Central memory CD4-positive, alpha-beta T cell (primary cell): ENCODE data around the gene MREG.
"Not testable (repeated sequence)": the region's sequence is repeated elsewhere in the genome, so short reads cannot be mapped to it uniquely, and the experiment has no call there.

Experiments
- DNase-seq: peaks from one replicate; pipeline ENCODE4 v3.0.0; 2022

MREG gene

DNA sequence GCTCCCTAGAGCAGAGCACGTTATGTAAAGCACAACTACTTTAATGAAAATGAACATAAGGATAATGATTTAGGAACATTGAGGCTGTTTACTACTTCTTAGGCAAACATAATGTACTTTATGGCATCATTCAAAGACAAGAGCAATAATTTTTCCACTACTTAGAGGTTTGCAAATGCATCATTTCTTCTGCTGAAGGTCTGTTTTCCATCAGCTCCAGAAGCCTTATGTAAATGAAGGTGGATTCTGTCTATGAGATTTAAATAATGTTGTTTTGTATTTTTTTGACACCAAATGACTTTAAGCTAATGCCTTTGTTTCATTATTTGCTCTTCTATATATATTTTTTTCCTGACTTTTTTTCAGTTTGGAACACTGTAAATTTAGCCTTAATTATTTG, 28.1 kb downstream of the MREG start:
- DNase-seq, result no peak

DNA sequence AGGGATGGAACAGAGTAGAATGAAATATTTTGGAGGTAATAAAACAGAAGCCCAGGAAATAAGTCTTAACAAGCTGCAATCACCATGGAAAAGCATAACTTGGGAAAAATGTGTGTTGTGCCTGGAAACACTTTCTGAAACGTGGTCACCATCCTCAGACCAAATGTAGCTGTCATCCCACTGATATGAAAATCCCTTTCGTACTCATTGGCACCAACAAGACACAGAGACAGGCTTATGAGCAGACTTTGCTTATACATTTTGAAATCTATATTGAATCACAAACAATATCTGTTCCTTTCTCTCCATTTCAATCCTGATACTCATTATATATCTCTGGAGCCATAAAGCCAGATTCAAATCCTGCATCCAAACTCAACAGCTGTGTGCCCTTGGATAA, 28.7 kb downstream of the MREG start:
- DNase-seq, result no peak

DNA sequence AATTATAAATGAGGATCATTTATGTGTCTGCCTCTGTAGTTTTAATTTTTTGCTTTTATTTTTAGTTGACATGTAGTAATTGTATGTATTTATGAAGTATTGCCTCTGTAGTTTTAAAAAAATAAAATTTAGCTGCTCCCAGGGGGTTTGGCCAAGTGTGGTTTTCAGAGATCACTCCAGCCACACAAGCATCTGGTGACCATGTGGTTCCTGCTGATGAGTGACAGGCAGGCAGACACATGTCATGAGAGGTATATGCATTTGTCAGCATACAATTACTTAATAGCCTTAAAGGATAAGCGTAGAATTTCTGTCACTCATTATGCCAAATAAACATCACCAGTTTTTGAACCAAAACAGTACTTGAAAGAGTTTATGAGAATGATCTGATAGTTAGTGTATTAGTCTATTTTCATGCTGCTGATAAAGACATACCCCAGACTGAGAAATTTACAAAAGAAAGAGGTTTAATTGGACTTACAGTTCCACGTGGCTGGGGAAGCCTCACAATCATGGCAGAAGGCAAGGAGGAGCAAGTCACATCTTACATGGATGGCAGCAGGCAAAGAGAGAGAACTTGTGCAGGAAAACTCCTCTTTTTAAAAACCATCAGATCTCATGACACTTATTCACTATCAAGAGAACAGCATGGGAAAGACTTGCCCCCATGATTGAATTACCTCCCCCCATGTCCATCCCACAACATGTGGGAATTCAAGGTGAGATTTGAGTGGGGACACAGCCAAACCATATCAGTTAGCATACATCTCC, 29.6 kb downstream of the MREG start:
- no peak for DNase-seq

DNA sequence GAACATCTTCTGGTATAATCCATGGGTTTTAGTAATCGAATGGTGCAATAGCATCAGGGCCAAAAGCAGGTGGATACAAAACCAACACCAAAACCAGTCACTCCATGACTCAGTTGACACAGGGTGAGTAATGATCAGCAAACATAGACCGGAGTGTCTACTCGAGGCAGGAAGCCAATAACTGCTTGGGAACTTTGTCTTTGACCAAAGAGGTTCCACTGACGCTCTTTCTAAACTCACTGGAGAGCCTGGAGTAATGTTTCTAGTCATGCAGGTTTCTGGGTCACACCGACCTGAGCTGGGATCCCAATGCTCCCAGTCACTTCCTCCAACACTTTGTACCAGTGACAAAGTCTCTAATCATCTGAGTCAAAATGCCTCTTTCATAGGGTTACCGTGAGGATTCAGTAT, 30.9 kb downstream of the MREG start:
- no peak for DNase-seq

DNA sequence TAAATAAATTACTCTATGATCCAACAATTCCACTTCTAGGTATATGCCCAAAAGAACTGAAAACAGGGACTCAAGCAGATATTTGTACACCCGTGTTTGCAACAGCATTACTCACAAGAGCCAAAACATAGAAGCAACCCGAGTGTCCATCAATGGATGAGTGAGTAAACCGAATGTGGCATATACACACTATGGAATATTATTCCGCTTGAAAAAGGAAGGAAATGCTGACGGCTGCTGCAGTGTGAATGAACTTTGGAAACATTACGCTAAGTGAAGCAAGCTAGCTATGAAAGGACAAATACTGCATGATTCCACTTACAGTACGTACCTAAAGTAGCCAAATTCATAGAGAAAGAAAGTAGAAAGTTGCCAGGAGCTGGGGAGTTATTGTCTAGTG, 32.2 kb downstream of the MREG start:
- no peak for DNase-seq

DNA sequence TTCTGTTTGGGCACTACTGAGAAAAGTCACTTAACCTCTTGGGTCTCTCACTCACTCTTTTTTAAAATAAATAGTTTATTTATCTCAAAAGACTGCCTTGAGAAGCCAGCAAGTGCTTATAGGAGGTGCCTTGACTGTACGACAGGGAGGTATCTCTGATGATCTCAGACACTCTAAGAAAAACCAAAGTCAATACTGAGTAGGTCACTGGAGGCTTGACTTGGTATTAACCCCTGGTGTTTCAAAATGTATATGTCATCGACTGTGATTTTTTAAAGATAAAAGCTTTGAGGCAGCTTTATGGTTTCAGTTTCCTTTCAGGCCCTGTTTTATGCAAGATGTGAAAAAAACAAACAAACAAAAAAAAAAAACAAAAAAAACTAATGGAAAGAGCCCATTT, 33.7 kb downstream of the MREG start:
- DNase-seq, result peak; percentile 11

DNA sequence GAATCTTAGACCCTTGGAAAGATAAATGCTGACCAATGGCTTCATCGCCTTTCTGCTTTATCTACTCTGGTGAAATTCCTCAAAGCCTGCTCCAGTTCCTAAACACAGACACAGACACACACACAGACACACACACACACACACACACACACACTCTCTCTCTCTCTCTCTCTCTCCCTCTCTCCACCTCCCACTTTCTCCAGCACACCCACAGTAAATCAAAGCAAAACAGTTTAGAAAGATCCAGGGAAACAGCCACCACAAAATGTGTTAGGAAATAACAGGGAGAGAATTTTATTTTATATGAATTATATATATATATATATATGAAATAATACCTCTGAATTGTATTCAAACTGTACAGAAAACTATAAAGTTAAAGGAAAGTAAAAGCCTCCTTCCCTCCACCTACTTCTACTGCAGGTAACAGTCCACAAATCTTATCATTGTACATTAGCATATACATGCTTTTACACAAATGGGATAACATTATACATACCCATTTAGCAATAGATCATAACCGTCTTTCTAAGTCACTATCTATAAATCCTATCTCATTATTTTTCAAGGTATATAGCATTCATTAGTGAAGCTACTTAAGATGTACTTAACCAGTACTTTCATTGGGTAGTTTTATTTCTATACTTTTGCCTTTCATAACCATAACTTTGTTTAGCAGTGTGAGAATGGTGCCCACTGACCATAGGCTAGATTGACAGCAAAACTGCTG, 38.5 kb downstream of the MREG start:
- DNase-seq, result no peak

DNA sequence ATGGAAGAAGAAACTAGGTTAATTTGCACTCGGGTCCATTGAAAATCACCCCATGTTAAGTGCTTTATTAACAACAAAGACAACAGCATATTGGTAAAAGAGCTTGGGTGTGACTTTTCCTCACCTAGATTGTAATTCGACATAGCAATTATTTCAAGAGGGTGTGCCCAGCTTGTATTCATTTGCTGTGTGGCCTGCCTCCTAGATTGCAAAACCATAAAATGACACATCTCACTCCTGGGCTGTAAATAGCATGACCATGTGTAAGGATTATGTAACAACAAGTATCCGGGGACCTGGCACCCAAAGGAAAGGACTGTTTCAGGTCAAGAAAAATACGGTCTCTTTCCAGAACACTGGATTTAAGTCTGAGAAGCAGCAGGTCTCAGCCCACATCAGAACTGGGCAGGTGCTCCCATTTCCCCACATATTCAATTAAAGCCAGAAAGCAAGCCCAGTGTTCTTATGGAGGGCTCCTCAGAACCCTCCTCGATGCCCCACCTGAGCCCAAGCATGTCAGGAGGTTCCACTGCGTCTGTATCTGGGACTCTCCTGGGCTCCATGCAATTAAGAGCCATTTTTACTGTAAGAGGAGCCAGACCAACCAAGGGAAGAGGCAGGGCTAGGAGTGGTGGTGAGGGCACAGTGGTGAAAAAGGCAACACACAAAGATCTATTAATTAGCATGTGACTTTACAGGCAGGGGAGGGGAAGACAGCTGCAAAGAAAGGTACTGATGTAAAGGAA, 39.2 kb downstream of the MREG start:
- no peak for DNase-seq

DNA sequence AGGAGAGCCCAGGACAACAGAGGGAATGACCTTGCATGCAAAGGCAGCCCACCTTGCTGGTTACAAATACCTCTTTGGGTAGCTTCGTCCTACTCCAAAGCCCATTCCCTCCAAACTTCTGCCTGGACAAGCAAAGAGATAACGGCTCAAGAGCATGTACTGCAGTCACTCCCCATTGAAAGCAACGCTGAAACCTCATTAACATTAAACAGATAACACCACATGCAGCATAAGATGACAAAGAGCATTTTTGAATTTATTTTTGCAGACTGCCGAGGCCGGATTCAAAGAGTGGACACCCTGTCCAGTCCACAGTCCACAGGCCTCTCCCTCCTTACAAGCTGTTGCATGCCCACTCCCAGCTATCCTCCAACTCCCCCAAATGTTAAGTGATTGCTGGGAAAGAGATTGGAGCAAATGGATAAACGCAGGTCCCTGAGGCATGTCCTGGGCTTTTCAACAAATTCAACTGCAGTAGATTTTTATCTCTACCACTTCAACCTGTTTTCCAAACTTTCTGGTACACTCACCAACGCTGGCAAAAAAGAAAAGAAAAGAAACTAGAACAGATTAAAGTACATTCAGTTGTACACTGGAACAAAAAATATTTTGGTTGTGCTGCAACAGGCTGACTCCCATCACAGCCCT, 40.1 kb downstream of the MREG start:
- DNase-seq, result no peak

DNA sequence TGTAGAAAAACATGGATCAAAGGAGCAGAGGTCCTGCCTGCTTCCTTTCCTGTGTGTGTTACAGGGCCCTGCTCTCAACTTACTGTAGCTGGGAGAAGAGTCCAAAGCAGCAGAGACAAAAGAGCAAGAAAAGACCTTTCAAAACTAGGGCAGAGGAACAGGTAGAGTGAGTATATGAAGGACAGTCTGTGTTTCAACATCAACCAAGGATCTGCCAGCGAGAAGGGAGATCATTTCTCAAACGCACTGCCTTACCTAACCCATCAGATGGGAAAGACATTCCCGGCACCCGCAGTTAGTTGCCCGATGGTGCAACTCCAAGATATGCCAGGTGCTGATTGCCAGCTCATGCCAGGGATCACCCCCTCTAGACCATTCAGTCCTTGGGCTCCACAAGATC, 41.7 kb downstream of the MREG start:
- DNase-seq, result no peak

DNA sequence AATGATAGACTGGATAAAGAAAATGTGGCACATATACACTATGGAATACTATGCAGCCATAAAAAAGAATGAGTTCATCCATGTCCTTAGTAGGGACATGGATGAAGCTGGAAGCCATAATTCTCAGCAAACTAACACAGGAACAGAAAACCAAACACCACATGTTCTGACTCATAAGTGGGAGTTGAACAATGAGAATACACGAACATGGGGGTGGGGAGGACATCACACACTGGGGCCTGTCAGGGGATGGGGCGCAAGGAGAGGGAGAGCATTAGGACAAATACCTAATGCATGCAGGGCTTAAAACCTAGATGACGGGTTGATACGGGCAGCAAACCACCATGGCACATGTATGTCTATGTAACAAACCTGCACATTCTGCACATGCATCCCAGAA, 42.5 kb downstream of the MREG start:
- not testable (repeated sequence) for DNase-seq

DNA sequence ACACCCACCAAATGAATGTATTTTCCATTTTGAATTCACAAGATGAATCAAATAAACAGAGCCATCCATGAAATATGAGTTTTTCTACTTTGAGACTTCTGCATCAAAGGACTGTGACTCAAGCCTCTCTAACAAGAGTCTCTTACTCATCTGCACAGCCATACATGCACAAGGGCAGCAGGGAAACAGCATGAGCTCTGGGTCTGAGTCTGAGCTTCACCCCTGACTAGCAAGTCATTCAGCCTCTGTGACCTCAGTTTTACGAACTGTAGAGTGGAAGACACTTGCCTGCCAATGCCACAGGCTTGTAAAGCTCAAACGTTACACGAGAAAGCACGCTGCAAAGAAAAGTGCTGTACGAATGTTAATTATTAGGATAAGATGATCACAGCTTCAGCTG, 42.9 kb downstream of the MREG start:
- no peak for DNase-seq

DNA sequence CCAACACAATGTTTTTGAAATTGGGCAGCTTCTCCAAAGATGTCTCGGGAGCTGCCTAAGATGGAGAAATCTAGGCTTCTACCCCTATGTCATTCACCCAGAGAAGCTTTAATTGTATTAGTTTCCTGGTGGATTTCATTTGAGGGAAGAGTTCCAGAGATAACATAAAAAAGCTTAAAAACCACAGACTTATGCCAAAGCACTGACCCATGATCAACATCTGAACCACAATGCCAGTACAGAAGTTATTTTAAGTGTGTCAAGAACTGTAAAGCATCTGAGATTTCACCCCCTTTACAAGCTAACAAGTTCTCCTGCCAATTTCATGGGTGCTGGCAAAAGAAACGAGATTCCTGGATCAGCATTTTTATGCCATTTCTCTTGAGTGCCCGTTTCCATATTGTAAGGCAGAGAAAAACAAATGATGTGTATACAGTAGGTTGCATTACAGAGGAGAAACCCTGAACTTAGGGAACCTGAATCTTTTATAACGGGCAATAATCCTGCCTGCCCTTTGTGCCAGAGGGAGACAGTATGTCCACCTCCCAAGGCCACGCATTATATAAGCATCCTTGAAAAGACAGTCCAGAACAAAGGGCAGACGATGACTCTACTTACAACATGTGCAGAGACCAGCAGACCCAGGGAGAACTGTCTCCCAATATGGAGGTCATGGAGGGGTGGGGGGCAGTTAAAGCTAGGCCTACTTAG, 44.1 kb downstream of the MREG start:
- DNase-seq, result no peak

DNA sequence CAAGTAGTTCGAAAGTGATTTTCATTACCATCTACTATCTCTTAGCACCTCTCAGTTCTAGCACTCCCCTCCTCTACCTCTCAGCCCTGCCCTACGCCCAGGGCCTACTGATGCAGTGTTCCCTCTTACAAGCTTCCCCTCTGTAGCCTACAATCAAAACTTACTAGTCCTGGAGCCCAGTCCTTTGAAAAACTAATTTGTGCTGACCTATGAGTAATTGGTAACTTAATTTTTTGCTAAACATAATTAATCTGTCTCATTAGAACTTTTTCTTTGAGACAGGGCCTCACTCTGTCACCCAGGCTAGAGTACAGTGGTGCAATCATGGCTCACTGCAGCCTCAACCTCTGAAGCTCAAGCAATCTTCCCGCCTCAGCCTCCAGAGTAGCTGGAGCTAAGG, 44.9 kb downstream of the MREG start:
- no peak for DNase-seq

DNA sequence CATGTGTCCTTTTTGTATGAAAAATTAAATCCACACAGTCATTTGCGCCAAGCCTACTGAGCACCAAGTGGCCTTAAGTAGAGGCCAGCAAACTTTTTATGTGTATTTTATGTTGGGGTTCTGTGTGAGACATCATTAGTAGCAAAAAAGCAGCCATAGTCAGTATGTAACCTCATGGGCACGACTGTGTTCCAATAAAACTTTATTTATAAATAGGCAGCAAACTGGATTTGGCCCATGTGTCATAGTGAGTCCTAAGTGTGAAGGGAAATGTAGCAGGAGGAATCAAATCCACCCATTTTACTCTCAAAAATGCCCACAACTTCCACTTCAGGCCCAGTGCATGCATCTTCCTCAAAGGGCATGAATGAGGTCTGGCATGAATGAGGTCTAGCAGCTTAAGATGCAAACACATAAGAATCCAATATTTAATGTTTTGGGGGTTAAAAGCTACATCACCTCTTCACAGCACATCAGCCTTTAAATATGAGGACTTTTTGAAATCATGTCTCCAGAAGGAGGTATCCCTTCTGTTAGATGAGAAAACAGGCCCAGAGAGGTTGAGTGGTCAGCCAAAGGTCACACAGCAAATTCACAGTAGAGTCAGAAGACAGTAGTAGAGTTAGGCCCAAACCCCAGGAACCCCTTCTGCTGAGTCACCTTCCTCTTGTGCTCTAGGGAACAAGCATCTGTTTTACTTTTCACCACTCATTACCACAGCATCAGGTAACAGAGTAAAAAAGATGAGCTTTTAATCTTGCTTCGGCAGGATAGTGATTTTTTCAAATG, 45.6 kb downstream of the MREG start:
- no peak for DNase-seq

DNA sequence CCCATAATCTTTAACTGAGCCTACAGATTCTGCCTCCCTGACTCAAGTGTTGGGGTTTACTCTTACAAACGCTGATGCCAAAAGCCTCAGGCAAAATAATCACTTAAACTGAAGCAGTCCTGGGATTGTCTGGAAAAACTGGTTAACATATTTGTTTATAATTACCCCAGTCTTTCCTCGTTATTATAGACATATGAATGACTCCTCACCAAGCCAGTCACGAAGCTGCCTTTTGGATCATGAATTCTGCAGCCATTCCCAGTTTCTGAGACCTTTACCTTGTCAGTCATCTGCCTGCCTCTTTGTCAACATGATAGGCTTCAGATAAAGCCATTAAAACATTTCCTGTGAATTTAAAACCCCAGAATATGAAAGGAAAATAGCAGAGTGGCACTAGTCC, 46.4 kb downstream of the MREG start:
- no peak for DNase-seq

DNA sequence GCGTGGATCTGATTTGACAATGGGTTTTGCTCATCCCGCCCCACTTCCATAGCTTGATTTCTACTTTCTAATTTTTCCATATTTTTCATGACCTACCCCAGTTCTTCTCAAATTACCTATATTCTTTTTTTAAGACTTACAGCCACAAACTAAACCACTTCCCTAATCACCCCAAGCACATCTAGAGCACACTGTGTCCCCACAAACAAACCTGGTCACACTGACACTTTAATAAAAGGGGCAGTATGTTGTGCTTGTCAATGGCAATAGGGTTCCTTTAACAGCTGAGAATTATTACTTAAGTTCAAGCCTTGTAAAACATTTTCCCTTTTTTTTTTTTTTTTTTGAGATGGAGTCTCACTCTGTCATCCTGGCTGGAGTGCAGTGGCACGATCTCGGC, 47.1 kb downstream of the MREG start:
- DNase-seq, result no peak

DNA sequence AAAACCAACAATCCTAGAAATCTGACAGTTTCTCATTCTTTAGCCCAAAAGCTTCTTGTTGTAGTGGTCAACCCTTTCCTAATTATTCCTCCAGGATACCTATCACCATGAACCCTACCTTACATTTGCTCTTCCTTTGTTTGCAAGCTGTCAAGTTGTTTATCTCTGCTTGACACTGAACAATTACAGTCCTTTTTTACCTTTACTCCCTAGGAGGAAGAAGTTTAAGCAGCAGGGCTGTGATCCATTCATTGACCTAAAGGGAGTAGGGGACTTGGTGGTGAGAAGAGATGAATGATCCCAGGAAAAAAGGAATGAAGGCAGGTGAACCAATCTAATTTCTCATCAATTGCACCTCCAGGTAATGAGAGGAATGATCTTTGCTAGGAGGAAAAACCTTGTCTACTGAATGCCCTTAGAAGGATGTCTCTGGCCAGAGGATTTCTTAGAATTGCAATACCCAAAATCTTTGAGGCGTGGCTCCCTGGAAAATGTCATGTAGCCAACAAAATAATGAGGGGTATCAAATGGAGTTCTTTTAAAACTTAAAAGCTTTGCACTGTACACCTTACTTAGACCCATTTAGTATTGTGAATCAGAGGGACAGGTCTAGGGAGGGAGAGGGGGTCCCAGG, 47.7 kb downstream of the MREG start:
- no peak for DNase-seq

DNA sequence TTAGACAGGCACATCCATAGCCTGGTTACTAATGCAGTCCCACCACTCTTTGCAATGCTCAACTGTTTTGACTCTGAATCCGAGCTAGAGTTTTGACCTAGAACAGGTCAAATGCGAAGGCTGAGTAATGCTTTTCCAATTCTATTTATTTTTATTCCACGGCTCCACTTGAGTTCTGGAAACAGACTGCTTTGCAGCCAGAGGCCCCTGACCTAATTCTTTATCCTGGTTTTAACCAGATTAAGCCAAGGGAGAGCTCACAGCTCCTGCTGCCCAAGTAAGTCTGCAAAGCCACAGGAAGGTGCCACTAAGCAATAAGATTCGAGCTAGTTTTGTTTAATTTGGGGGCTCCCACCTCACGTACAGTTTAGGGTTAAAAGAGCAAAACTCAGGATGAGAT, 51.4 kb downstream of the MREG start:
- no peak for DNase-seq

DNA sequence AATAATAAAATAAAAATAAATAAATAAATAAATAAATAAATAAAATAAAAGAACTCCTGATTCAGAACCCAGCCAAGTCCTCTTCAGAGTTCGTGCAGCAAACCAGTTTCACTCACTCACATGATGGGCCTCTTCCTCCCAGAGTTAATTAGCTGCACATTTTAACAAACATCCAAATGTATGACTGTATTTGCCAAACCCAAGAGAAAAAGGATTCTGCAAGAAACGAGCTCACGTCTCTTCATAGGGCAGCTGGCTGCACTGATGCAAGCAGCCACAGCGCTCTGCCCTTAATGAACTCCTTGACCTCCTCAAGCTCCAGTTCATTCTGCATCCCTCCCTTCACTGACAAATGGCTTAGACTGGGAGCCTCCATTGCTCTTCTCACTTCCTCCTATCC, 55.1 kb downstream of the MREG start:
- DNase-seq, result no peak
